ENCODE data around the gene ATP7B.

DNA sequence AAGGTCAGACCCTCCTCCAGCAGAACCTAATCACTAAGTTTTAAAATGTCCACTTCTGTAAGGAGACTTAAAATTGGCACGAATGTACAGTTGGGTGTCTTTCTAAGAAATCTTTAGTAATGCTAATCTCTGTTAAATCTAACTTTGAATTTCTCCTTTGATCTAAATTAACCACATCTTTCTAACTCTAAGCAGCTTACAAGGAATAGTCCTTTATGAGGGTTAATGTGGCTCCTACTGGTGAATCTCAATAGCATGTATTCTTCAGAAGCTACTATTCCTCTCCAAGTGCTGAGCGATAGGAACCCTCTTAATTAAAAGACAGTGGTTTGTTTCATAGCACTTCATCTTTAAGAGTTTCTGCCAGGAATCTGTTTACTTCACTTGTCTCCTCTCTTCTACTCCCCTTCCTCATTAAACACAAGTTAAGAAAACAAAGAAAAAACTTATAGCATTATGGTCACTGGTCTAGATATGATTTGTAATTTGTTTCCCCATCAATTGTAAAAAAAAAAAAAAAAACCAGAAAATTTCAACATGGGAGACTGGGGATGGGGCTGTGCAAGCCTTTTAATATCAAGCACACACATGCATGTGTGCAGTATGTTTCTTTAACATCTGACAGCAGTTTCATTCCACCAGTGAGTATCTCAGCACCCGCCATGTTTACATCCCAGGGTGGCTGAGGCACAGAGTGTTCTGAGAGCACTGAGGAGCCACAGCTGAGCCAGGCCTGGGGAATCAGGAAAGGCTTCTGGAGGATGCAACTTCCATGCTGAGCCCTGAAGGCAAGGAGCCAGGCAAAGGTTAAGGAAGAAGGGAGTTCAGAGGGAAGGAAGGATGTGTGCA is 57.7 kb downstream of the ATP7B start:
- TF ChIP-seq ZNF274 (IDR thresholded peaks at IDR 0.05; ENCODE audit: low read depth, low read length) (no peak), YY1 (IDR thresholded peaks at IDR 0.05; ENCODE audit: insufficient read depth, insufficient read length) (no peak)

Data from NT2/D1 (cell line).